D721Med (cell line): ENCODE measurements around the gene GOLT1A.

ENCODE experiments used
- DNase-seq: peaks from one replicate; pipeline ENCODE4 v3.0.0; 2011; ENCODE audit warnings: low spot score; ENCODE audit not compliant: insufficient read length
- FAIRE-seq: peaks from 2 replicates; lab custom pipeline; 2011; peaks lifted over from hg19 to GRCh38; lab: Jason Lieb, UNC
- CTCF ChIP-seq: IDR thresholded peaks from 2 replicates; pipeline ENCODE4 v1.5.1; 2012; ENCODE audit warnings: mild to moderate bottlenecking, control low read depth; ENCODE audit not compliant: insufficient read depth; ENCODE audit errors: missing control alignments

The GOLT1A gene

DNA sequence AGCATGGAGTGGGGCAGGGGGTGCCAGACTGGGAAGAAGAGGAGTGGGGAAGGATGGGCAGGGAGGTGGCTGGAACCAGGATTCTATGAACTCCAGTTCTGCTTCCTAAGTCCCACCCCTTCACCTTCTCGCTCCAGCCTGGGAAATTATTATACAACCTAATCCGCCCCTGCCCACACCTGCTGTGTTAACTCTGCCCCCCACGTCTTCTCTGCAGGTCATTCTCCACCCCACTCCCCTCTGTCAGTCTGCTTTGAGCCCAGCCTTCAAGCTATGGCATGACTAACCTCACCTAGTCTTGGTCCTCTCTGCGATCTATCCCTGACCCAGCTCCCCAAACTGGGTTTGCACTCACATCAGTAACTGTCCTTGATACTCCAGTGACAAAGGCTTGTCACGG is 46.0 kb upstream of the GOLT1A start:
- no peak for FAIRE-seq
- no peak for DNase-seq
- no peak for TF ChIP-seq CTCF

- no peak for TF ChIP-seq CTCF
- DNase-seq (no peak), FAIRE-seq (no peak)
These were observed 45.4 kb upstream of the GOLT1A start for GRCh38 chr1:204259196-204259595.

- TF ChIP-seq CTCF, result peak; percentile 76
- FAIRE-seq (no peak), DNase-seq (peak; percentile 97)
These were observed 44.7 kb upstream of the GOLT1A start for GRCh38 chr1:204258213-204259115.

DNA sequence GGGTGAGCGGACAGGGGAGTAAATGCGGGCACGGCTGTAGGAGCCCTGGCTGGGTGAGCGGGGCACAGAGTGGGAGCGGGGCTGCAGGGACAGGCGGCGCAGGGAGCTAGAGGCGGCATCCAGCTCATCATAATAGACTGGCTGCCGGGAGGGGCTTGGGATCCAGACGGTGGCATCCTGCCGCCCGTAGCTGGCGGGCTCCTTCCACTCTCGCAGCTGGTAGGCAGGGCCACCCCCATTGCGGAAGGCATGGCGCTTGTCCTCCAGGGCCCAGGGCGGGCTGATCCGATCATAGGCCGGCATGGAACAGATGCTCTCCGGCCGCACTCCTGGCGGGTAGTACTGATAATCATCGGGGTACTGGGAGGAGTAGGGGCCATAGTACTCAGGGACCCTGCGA is 43.7 kb upstream of the GOLT1A start:
- no peak for TF ChIP-seq CTCF
- FAIRE-seq (no peak), DNase-seq (no peak)

- DNase-seq (no peak), FAIRE-seq (no peak)
- TF ChIP-seq CTCF, result no peak
These were observed 42.7 kb upstream of the GOLT1A start for GRCh38 chr1:204256531-204256930.

DNA sequence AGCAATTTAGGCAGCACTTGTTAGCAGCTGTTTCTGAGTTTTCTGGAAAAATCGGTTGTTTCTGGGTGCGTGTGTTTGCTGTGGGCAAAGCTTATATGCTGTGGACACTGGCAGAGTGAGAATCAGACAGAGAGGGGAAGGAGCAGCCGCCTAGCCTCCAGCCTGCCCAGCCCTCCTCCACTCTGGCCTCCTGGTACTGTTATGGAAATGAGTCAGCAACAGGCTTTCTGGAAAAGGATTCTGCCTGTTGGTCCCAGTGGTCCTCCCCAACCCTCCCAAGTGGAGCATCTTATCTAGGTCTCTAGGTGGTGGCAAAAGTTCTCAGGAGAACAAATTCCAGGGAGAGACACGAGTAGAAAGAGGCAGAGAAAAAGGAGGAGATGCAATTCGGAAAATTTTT is 42.2 kb upstream of the GOLT1A start:
- DNase-seq (no peak), FAIRE-seq (no peak)
- no peak for TF ChIP-seq CTCF

- DNase-seq, result no peak
- FAIRE-seq, result no peak
- TF ChIP-seq CTCF, result no peak
These were observed 41.4 kb upstream of the GOLT1A start for GRCh38 chr1:204255225-204255624.
